B cell (primary cell): Measurements from ENCODE around the gene OTUB2. TPM values are rescaled to one million over a fixed set of nuclear protein-coding genes. Genes with fewer than 3 reads are reported as not detected.

Experiments
- ATAC-seq: fragments of 200-7000 bp; cut with Tn5 transposase; one replicate; pipeline ENCODE4 v1.10.0; 2021; ENCODE audit warnings: low read depth, mild to moderate bottlenecking, moderate number of reproducible peaks, moderate library complexity
- CTCF ChIA-PET: fragments of 350-600 bp; sonication (Branson Sonifier 250); formaldehyde crosslinking; loops from one replicate; lab custom pipeline; 2021; ENCODE audit warnings: antibody characterized with exemption, inconsistent platforms; lab: Charles Lee
- POLR2A ChIA-PET: fragments of 350-600 bp; sonication (Branson Sonifier 250); formaldehyde crosslinking; loops from one replicate; lab custom pipeline; 2021; ENCODE audit warnings: antibody characterized with exemption; lab: Charles Lee
- DNase-seq: peaks from one replicate; pipeline ENCODE4 v3.0.0; 2013
- H2AFZ ChIP-seq: 2 replicates; pipeline ENCODE4 v1.6.1; 2012; ENCODE audit warnings: mild to moderate bottlenecking, low read depth, low read length; ENCODE audit not compliant: insufficient read depth, poor library complexity, severe bottlenecking
- H3K27ac ChIP-seq, 2 donors: 1 replicate in 1 of 2; 2 replicates in 1 of 2; pipeline ENCODE4 v1.5.1; 2012 to 2013; ENCODE audit warnings: low read length in 2 of 2, mild to moderate bottlenecking in 2 of 2, moderate library complexity in 1 of 2
- H3K27me3 ChIP-seq, 4 experiments: fragments of 200-600 bp in 1 of 4; sonication (generic) in 1 of 4; replicated peaks in 1 of 4; 1 replicate in 2 of 4; 2 replicates in 2 of 4; pipeline versions ENCODE4 v1.6.1 to v1.7.0; 2013 to 2016; ENCODE audit warnings: low read length in 3 of 4, mild to moderate bottlenecking in 2 of 4, mixed read lengths in 1 of 4, moderate library complexity in 1 of 4; ENCODE audit not compliant: insufficient read depth in 4 of 4, control insufficient read depth in 3 of 4; ENCODE audit errors: control extremely low read depth in 1 of 4
- H3K36me3 ChIP-seq, 2 experiments: replicated peaks in 1 of 2; 1 replicate in 1 of 2; 2 replicates in 1 of 2; pipeline versions ENCODE4 v1.6.1 to v1.7.1; 2013; ENCODE audit warnings: low read length in 1 of 2; ENCODE audit not compliant: insufficient read depth in 2 of 2, control insufficient read depth in 1 of 2; ENCODE audit errors: control extremely low read depth in 1 of 2, extremely low read depth in 1 of 2
- H3K4me1 ChIP-seq, 2 donors: fragments of 200-600 bp in 1 of 2; sonication (generic) in 1 of 2; 1 replicate in 1 of 2; 2 replicates in 1 of 2; pipeline versions ENCODE4 v1.5.1 to v1.6.1; 2013 to 2017; ENCODE audit warnings: low read length in 2 of 2; ENCODE audit not compliant: control insufficient read depth in 2 of 2, insufficient read depth in 2 of 2
- H3K4me2 ChIP-seq: replicated peaks from 2 replicates; pipeline ENCODE3; 2012; ENCODE audit warnings: mild to moderate bottlenecking, low read depth, low read length; ENCODE audit not compliant: poor library complexity, severe bottlenecking
- H3K4me3 ChIP-seq, 5 experiments: fragments of 200-600 bp in 1 of 5; sonication (generic) in 1 of 5; 1 replicate in 3 of 5; 2 replicates in 2 of 5; pipeline versions ENCODE4 v1.5.1 to v1.7.0; 2011 to 2016; ENCODE audit warnings: low read length in 4 of 5, mild to moderate bottlenecking in 4 of 5, low read depth in 2 of 5, control low read depth in 1 of 5, moderate library complexity in 1 of 5; ENCODE audit not compliant: insufficient read depth in 1 of 5; ENCODE audit errors: control extremely low read depth in 1 of 5, extremely low read depth in 1 of 5
- H3K79me2 ChIP-seq: fragments of 200-600 bp; sonication (generic); one replicate; pipeline ENCODE4 v1.6.0; 2016; ENCODE audit warnings: low read length; ENCODE audit not compliant: control insufficient read depth, insufficient read depth
- H3K9ac ChIP-seq: fragments of 200-600 bp; sonication (generic); 2 replicates; pipeline ENCODE4 v1.6.1; 2017; ENCODE audit warnings: mild to moderate bottlenecking, low read length, moderate library complexity
- H3K9me3 ChIP-seq, 3 donors: one replicate each; pipeline versions ENCODE4 v1.6.1 to v1.7.1; 2013; ENCODE audit warnings: low read length in 2 of 3; ENCODE audit not compliant: control insufficient read depth in 2 of 3, insufficient read depth in 1 of 3; ENCODE audit errors: control extremely low read depth in 1 of 3
- H4K20me1 ChIP-seq: 2 replicates; pipeline ENCODE4 v1.6.0; 2012; ENCODE audit warnings: mild to moderate bottlenecking, low read length; ENCODE audit not compliant: insufficient read depth, control insufficient read depth, poor library complexity, severe bottlenecking
- H3K27ac Mint-ChIP-seq: one replicate; pipeline ENCODE4 v1.8.0; 2021; ENCODE audit warnings: mixed read lengths
- H3K27me3 Mint-ChIP-seq: one replicate; pipeline ENCODE4 v1.8.0; 2021; ENCODE audit warnings: mixed read lengths
- H3K4me1 Mint-ChIP-seq: one replicate; pipeline ENCODE4 v1.8.0; 2021; ENCODE audit warnings: mixed read lengths
- H3K4me3 Mint-ChIP-seq: one replicate; pipeline ENCODE4 v1.8.0; 2021; ENCODE audit warnings: mixed read lengths
- H3K9me3 Mint-ChIP-seq: one replicate; pipeline ENCODE4 v1.8.0; 2022; ENCODE audit warnings: mixed read lengths; ENCODE audit not compliant: insufficient read depth
- EZH2 ChIP-seq: IDR thresholded peaks from 2 replicates; pipeline ENCODE4 v1.6.1; 2012; ENCODE audit warnings: borderline replicate concordance, low read depth, mild to moderate bottlenecking, moderate library complexity, low read length; ENCODE audit not compliant: insufficient read depth, poor library complexity, severe bottlenecking
- WGBS: methylation state at CpG from one replicate; pipeline ENCODE4 v1.1.5; 2013; ENCODE audit warnings: missing lambda C conversion rate; ENCODE audit not compliant: insufficient coverage; 5-methylcytosine and 5-hydroxymethylcytosine counted together
- intact Hi-C: fragments of 100-400 bp; cut with micrococcal nuclease; formaldehyde crosslinking; loops from one replicate; pipeline ENCODE4 v1.10.0; 2022
- polyA plus RNA-seq: library from polyadenylated mRNA; depleted of rRNA; stranded (reverse); fragments of >200 nt; gene quantifications from 2 replicates; pipeline ENCODE4 v1.2.3, GENCODE V29; 2012
- total RNA-seq, 2 donors: library from RNA; stranded (reverse); fragments of 120-200 nt in 1 of 2; gene quantifications; 1 replicate in 1 of 2; 2 replicates in 1 of 2; pipeline versions ENCODE4 v1.2.3 to v1.2.4, GENCODE V29; 2013 to 2022
- TF ChIP-seq, protein P1 (sequence below): fragments of 200-600 bp; IDR thresholded peaks from one replicate; pipeline ENCODE4 v1.8.0; 2022; ENCODE audit warnings: antibody characterized with exemption, mild to moderate bottlenecking

The OTUB2 gene
- total and polyA plus RNA-seq, 2 donors (not counting 1 experiment from before 2014, with no cell fraction given): 0.04 to 0.17 TPM

GRCh38 chr14:94011795-94012194 is 14.3 kb upstream of the OTUB2 start:
- peaks cover 4 to 10% of the 10 kb centered on the region in 2 donors for H3K4me1 ChIP-seq
- no peaks in the 10 kb centered on the region for H3K9me3 Mint-ChIP-seq
- WGBS: 0% methylated on average over 2 of the region's 2 CpGs
- no peak overlapping the region for H2AFZ ChIP-seq
- H3K36me3 ChIP-seq: no peaks in the 10 kb centered on the region
- CTCF ChIA-PET: interaction anchor here (0.9 to 1.5 kb wide), 4 partner anchors 11 to 72 kb away, joined by 3 to 8 read pairs (median 6); no protein-coding TSS in a partner anchor
- no peaks in the 10 kb centered on the region for H3K9me3 ChIP-seq
- ATAC-seq (no peak), DNase-seq (no peak)
- peaks cover 9% of the 10 kb centered on the region for H3K4me1 Mint-ChIP-seq
- H3K27ac Mint-ChIP-seq: no peak overlapping the region
- no peak overlapping the region for H3K9ac ChIP-seq
- no peaks in the 10 kb centered on the region for H3K79me2 ChIP-seq
- no peak overlapping the region for H3K4me3 ChIP-seq
- no peak overlapping the region for H3K27ac ChIP-seq
- H3K27me3 ChIP-seq: peaks cover 0 to 37% (median 6%) of the 10 kb centered on the region in 4 experiments
- H3K4me2 ChIP-seq: peak overlapping the region; percentile 5
- H4K20me1 ChIP-seq: no peaks in the 10 kb centered on the region
- intact Hi-C loops: no loop called here
- TF ChIP-seq EZH2: no peak
- TF ChIP-seq, protein P1, sequence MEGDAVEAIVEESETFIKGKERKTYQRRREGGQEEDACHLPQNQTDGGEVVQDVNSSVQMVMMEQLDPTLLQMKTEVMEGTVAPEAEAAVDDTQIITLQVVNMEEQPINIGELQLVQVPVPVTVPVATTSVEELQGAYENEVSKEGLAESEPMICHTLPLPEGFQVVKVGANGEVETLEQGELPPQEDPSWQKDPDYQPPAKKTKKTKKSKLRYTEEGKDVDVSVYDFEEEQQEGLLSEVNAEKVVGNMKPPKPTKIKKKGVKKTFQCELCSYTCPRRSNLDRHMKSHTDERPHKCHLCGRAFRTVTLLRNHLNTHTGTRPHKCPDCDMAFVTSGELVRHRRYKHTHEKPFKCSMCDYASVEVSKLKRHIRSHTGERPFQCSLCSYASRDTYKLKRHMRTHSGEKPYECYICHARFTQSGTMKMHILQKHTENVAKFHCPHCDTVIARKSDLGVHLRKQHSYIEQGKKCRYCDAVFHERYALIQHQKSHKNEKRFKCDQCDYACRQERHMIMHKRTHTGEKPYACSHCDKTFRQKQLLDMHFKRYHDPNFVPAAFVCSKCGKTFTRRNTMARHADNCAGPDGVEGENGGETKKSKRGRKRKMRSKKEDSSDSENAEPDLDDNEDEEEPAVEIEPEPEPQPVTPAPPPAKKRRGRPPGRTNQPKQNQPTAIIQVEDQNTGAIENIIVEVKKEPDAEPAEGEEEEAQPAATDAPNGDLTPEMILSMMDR: no peak
- H3K27me3 Mint-ChIP-seq: peaks cover 37% of the 10 kb centered on the region
- H3K4me3 Mint-ChIP-seq: no peak overlapping the region
- POLR2A ChIA-PET: no interaction called here

DNA sequence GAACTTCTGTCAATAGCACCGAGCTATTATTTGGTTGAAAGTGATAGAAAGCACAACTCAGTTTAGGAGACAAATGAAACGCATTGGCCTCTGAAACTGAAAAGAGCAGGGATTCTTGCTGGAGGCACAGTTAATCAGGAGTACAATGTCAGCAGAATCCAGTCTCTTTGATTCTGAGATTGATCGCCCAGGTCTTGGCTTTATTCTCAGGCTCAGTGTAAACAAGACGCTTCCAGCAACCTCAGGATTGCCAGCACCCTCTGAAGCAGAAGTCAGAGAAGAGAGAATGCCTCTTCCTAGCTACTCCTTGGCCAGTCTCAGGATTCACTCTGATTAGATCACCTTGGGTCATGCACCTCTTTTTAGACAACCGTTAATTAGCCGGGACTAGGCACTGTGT is 11.8 kb upstream of the OTUB2 start:
- ChIA-PET POLR2A (no interaction called here), CTCF (interaction anchor here (0.9 to 2.2 kb wide), 3 partner anchors 22 to 75 kb away, joined by 4 to 6 read pairs (median 5); no protein-coding TSS in a partner anchor)
- Histone ChIP-seq H2AFZ (no peak overlapping the region), H3K27me3 (peaks cover 0 to 20% (median 3%) of the 10 kb centered on the region in 4 experiments), H3K9me3 (no peaks in the 10 kb centered on the region), H3K9ac (no peak overlapping the region), H3K36me3 (no peaks in the 10 kb centered on the region), H3K4me2 (no peak overlapping the region), H3K4me1 (peaks cover 4 to 10% of the 10 kb centered on the region in 2 donors), H3K27ac (no peak overlapping the region), H3K79me2 (no peaks in the 10 kb centered on the region), H3K4me3 (no peak overlapping the region), H4K20me1 (no peaks in the 10 kb centered on the region)
- Mint-ChIP-seq H3K9me3 (no peaks in the 10 kb centered on the region), H3K27ac (no peak overlapping the region), H3K4me1 (peaks cover 9% of the 10 kb centered on the region), H3K27me3 (peaks cover 30% of the 10 kb centered on the region), H3K4me3 (no peak overlapping the region)
- over 99% methylated on average over 6 of the region's 6 CpGs for WGBS
- DNase-seq (no peak), ATAC-seq (no peak)
- TF ChIP-seq, protein P1: no peak
- no peak for TF ChIP-seq EZH2
- intact Hi-C loops: no loop called here
